ENCODE data around the gene SLC12A8.

Gene SLC12A8

GRCh38 chr3:125140818-125141595 is 71.5 kb downstream of the SLC12A8 start:
- no peak overlapping the region for H3K9ac ChIP-seq (ENCODE audit: low read length)
- peaks cover 12% of the 10 kb centered on the region for H3K4me1 ChIP-seq (ENCODE audit: low read length)
- H3K9me2 ChIP-seq (replicated peaks; ENCODE audit: insufficient read depth, low read length), result no peaks in the 10 kb centered on the region
- no peak for DNase-seq
- peak overlapping the region; percentile 81 for H3K4me2 ChIP-seq (ENCODE audit: low read depth, low read length)
- H3F3A ChIP-seq (ENCODE audit: insufficient read depth, low read length), result peaks cover 12% of the 10 kb centered on the region
- no peak overlapping the region for H3K27ac ChIP-seq (ENCODE audit: low read length)
- H3K79me2 ChIP-seq (ENCODE audit: low read length), result no peaks in the 10 kb centered on the region
- H3K27me3 ChIP-seq (replicated peaks; ENCODE audit: insufficient read depth, low read length), result peaks cover 5% of the 10 kb centered on the region; the same call in 1 of the 2 replicates
- H3K36me3 ChIP-seq (replicated peaks; ENCODE audit: insufficient read depth, low read length), result no peaks in the 10 kb centered on the region
- H3K9me3 ChIP-seq (replicated peaks; ENCODE audit: insufficient read depth, low read length), result no peaks in the 10 kb centered on the region
- H4K20me1 ChIP-seq (ENCODE audit: insufficient read depth, low read length), result no peaks in the 10 kb centered on the region
- TF ChIP-seq EZH2 (optimal IDR thresholded peaks at IDR 0.05; ENCODE audit: low read depth, low read length) (no peak), EZH2phosphoT487 (IDR thresholded peaks at IDR 0.05; ENCODE audit: low read length) (no peak)
- 0 out of 2 replicates have a peak overlapping the region, but pooled peaks have one; percentile 55 for H3K4me3 ChIP-seq (ENCODE audit: low read length)
- peak overlapping the region; percentile 91; the same call in 1 of the 2 replicates for H2AFZ ChIP-seq (ENCODE audit: low read length)

- no peak overlapping the region for H2AFZ ChIP-seq (ENCODE audit: low read length)
- peaks cover 12% of the 10 kb centered on the region for H3K4me1 ChIP-seq (ENCODE audit: low read length)
- no peak for DNase-seq
- peaks cover 12% of the 10 kb centered on the region for H3F3A ChIP-seq (ENCODE audit: insufficient read depth, low read length)
- no peaks in the 10 kb centered on the region for H3K79me2 ChIP-seq (ENCODE audit: low read length)
- no peaks in the 10 kb centered on the region for H4K20me1 ChIP-seq (ENCODE audit: insufficient read depth, low read length)
- H3K27me3 ChIP-seq (replicated peaks; ENCODE audit: insufficient read depth, low read length), result peaks cover 5% of the 10 kb centered on the region; the same call in 1 of the 2 replicates
- no peak overlapping the region for H3K4me3 ChIP-seq (ENCODE audit: low read length)
- H3K4me2 ChIP-seq (ENCODE audit: low read depth, low read length), result no peak overlapping the region
- H3K27ac ChIP-seq (ENCODE audit: low read length), result no peak overlapping the region
- TF ChIP-seq, protein P1, sequence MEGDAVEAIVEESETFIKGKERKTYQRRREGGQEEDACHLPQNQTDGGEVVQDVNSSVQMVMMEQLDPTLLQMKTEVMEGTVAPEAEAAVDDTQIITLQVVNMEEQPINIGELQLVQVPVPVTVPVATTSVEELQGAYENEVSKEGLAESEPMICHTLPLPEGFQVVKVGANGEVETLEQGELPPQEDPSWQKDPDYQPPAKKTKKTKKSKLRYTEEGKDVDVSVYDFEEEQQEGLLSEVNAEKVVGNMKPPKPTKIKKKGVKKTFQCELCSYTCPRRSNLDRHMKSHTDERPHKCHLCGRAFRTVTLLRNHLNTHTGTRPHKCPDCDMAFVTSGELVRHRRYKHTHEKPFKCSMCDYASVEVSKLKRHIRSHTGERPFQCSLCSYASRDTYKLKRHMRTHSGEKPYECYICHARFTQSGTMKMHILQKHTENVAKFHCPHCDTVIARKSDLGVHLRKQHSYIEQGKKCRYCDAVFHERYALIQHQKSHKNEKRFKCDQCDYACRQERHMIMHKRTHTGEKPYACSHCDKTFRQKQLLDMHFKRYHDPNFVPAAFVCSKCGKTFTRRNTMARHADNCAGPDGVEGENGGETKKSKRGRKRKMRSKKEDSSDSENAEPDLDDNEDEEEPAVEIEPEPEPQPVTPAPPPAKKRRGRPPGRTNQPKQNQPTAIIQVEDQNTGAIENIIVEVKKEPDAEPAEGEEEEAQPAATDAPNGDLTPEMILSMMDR (IDR thresholded peaks at IDR 0.05; ENCODE audit: low read length), result no peak
- TF ChIP-seq EZH2phosphoT487 (IDR thresholded peaks at IDR 0.05; ENCODE audit: low read length) (no peak), EZH2 (optimal IDR thresholded peaks at IDR 0.05; ENCODE audit: low read depth, low read length) (no peak)
- H3K36me3 ChIP-seq (replicated peaks; ENCODE audit: insufficient read depth, low read length), result no peaks in the 10 kb centered on the region
- H3K9ac ChIP-seq (ENCODE audit: low read length), result no peak overlapping the region
- H3K9me2 ChIP-seq (replicated peaks; ENCODE audit: insufficient read depth, low read length), result no peaks in the 10 kb centered on the region
- H3K9me3 ChIP-seq (replicated peaks; ENCODE audit: insufficient read depth, low read length), result no peaks in the 10 kb centered on the region
These were observed 72.3 kb downstream of the SLC12A8 start for GRCh38 chr3:125140011-125140817.

DNA sequence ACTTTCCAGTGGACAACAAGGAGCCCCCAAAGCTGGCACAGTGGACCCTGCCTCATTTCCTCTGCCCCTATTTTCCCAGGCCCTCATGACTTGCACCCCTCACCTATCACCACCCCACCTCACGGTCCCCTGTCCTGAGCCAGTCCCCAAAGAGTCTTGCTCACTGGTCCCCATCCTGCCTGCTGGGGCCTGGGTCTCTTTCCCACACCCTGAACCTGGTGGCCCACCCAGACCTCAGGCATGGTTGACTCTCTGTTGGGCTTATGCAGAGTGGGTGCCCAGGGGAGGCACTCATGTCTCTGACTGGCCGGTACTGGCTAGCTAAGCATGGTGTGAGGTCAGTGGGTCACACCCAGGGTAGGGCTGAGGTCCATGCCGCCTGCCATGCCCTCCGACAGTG is 73.2 kb downstream of the SLC12A8 start:
- Histone ChIP-seq H3K4me2 (ENCODE audit: low read depth, low read length) (no peak overlapping the region), H3K4me3 (ENCODE audit: low read length) (no peak overlapping the region), H3F3A (ENCODE audit: insufficient read depth, low read length) (peaks cover 12% of the 10 kb centered on the region), H2AFZ (ENCODE audit: low read length) (no peak overlapping the region), H3K36me3 (replicated peaks; ENCODE audit: insufficient read depth, low read length) (no peaks in the 10 kb centered on the region), H3K9me3 (replicated peaks; ENCODE audit: insufficient read depth, low read length) (no peaks in the 10 kb centered on the region), H3K4me1 (ENCODE audit: low read length) (peaks cover 12% of the 10 kb centered on the region), H3K79me2 (ENCODE audit: low read length) (no peaks in the 10 kb centered on the region), H4K20me1 (ENCODE audit: insufficient read depth, low read length) (no peaks in the 10 kb centered on the region), H3K9me2 (replicated peaks; ENCODE audit: insufficient read depth, low read length) (no peaks in the 10 kb centered on the region), H3K27ac (ENCODE audit: low read length) (no peak overlapping the region), H3K9ac (ENCODE audit: low read length) (no peak overlapping the region), H3K27me3 (replicated peaks; ENCODE audit: insufficient read depth, low read length) (peaks cover 5% of the 10 kb centered on the region; the same call in 1 of the 2 replicates)
- no peak for DNase-seq
- TF ChIP-seq EZH2phosphoT487 (IDR thresholded peaks at IDR 0.05; ENCODE audit: low read length), result no peak

- Histone ChIP-seq H3K4me2 (ENCODE audit: low read depth, low read length) (no peak overlapping the region), H2AFZ (ENCODE audit: low read length) (no peak overlapping the region), H3K9me3 (replicated peaks; ENCODE audit: insufficient read depth, low read length) (no peaks in the 10 kb centered on the region), H3K36me3 (replicated peaks; ENCODE audit: insufficient read depth, low read length) (no peaks in the 10 kb centered on the region), H3K27me3 (replicated peaks; ENCODE audit: insufficient read depth, low read length) (peaks cover 5% of the 10 kb centered on the region; the same call in 1 of the 2 replicates), H4K20me1 (ENCODE audit: insufficient read depth, low read length) (no peaks in the 10 kb centered on the region), H3F3A (ENCODE audit: insufficient read depth, low read length) (peaks cover 12% of the 10 kb centered on the region), H3K4me3 (ENCODE audit: low read length) (no peak overlapping the region), H3K9me2 (replicated peaks; ENCODE audit: insufficient read depth, low read length) (no peaks in the 10 kb centered on the region), H3K27ac (ENCODE audit: low read length) (no peak overlapping the region), H3K79me2 (ENCODE audit: low read length) (no peaks in the 10 kb centered on the region), H3K4me1 (ENCODE audit: low read length) (peaks cover 16% of the 10 kb centered on the region), H3K9ac (ENCODE audit: low read length) (no peak overlapping the region)
- no peak for DNase-seq
- TF ChIP-seq EZH2 (optimal IDR thresholded peaks at IDR 0.05; ENCODE audit: low read depth, low read length) (no peak), EZH2phosphoT487 (IDR thresholded peaks at IDR 0.05; ENCODE audit: low read length) (no peak)
- TF ChIP-seq, protein P1 (IDR thresholded peaks at IDR 0.05; ENCODE audit: low read length), result no peak
These were observed 75.1 kb downstream of the SLC12A8 start for GRCh38 chr3:125137358-125138033.
